PC-9 (cell line): ENCODE measurements around the gene IQSEC3.

Experiments used
- EZH2 ChIP-seq: fragments of 200-600 bp; sonication (generic); IDR thresholded peaks from 2 replicates; pipeline ENCODE4 v1.8.0; 2017; ENCODE audit warnings: antibody characterized with exemption, low read depth
- TF ChIP-seq, protein P1 (sequence below): fragments of 200-600 bp; sonication (generic); conservative IDR thresholded peaks from 2 replicates; pipeline ENCODE4 v1.6.1; 2017; ENCODE audit warnings: mixed run types, antibody characterized with exemption, mild to moderate bottlenecking, moderate library complexity

DNA sequence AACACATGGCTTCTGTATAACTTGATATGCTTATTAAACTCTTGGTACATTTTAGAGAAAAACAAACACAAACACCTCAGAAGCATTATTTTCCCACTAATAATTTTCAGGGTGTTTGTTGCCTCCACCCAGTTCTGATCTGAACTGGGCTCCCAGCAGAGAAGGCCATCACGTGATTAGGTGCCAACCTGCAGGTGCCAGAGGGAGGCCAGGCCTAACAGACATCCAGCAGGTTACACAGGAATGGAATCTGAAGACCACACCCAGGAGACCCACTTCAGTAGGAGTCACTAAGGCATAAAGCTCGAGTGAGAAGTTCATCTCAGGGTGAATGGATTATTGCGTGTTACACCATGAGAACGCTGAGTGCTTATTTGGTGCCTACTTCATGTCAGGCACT is 138.5 kb downstream of the IQSEC3 start:
- TF ChIP-seq, protein P1, sequence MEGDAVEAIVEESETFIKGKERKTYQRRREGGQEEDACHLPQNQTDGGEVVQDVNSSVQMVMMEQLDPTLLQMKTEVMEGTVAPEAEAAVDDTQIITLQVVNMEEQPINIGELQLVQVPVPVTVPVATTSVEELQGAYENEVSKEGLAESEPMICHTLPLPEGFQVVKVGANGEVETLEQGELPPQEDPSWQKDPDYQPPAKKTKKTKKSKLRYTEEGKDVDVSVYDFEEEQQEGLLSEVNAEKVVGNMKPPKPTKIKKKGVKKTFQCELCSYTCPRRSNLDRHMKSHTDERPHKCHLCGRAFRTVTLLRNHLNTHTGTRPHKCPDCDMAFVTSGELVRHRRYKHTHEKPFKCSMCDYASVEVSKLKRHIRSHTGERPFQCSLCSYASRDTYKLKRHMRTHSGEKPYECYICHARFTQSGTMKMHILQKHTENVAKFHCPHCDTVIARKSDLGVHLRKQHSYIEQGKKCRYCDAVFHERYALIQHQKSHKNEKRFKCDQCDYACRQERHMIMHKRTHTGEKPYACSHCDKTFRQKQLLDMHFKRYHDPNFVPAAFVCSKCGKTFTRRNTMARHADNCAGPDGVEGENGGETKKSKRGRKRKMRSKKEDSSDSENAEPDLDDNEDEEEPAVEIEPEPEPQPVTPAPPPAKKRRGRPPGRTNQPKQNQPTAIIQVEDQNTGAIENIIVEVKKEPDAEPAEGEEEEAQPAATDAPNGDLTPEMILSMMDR: no peak
- no peak for TF ChIP-seq EZH2
